GM18526 (cell line): ENCODE data around the gene AHSA1.

Experiments
- POLR2A ChIP-seq: IDR thresholded peaks from 3 replicates; pipeline ENCODE4 v1.6.1; 2011; ENCODE audit not compliant: insufficient read length; ENCODE audit errors: extremely low read depth

AHSA1 gene

GRCh38 chr14:77469539-77469938, 11.6 kb downstream of the AHSA1 start:
- no peak for TF ChIP-seq POLR2A

- no peak for TF ChIP-seq POLR2A
Measured at GRCh38 chr14:77470224-77470870, 12.5 kb downstream of the AHSA1 start.

- TF ChIP-seq POLR2A = no peak
Measured at GRCh38 chr14:77473921-77474320, 16.0 kb downstream of the AHSA1 start.

GRCh38 chr14:77474479-77475177, 16.7 kb downstream of the AHSA1 start:
- no peak for TF ChIP-seq POLR2A

GRCh38 chr14:77475432-77476115, 17.7 kb downstream of the AHSA1 start:
- no peak for TF ChIP-seq POLR2A

GRCh38 chr14:77478029-77478428, 20.1 kb downstream of the AHSA1 start:
- no peak for TF ChIP-seq POLR2A

- no peak for TF ChIP-seq POLR2A
Measured at GRCh38 chr14:77478796-77479195, 20.9 kb downstream of the AHSA1 start.

GRCh38 chr14:77482422-77482821, 24.5 kb downstream of the AHSA1 start:
- TF ChIP-seq POLR2A = no peak

GRCh38 chr14:77485256-77485655, 27.4 kb downstream of the AHSA1 start:
- TF ChIP-seq POLR2A = no peak

- no peak for TF ChIP-seq POLR2A
Measured at GRCh38 chr14:77485901-77486678, 28.2 kb downstream of the AHSA1 start.

- no peak for TF ChIP-seq POLR2A
Measured at GRCh38 chr14:77488558-77488957, 30.7 kb downstream of the AHSA1 start.

- no peak for TF ChIP-seq POLR2A
Measured at GRCh38 chr14:77489041-77489440, 31.1 kb downstream of the AHSA1 start.

GRCh38 chr14:77490347-77490986, 32.6 kb downstream of the AHSA1 start:
- no peak for TF ChIP-seq POLR2A

GRCh38 chr14:77491056-77491455, 33.2 kb downstream of the AHSA1 start:
- no peak for TF ChIP-seq POLR2A

GRCh38 chr14:77495334-77495733, 37.4 kb downstream of the AHSA1 start:
- no peak for TF ChIP-seq POLR2A
